LNCaP clone FGC (cell line): ENCODE data around the gene GOLGA8J.
"Not testable (repeated sequence)": the region's sequence is repeated elsewhere in the genome, so short reads cannot be mapped to it uniquely, and the experiment has no call there.

Experiments
- DNase-seq: peaks from one replicate; pipeline ENCODE4 v3.0.0-alpha.2; 2011; ENCODE audit warnings: low read depth
- H3K4me3 ChIP-seq: 2 replicates; pipeline ENCODE4 v1.5.1; 2011; ENCODE audit warnings: mild to moderate bottlenecking, low read depth, low read length, control low read depth
- TF ChIP-seq, protein P1 (sequence below): IDR thresholded peaks from 2 replicates; pipeline ENCODE4 v1.5.1; 2012; ENCODE audit warnings: mild to moderate bottlenecking; ENCODE audit not compliant: control insufficient read depth, insufficient read depth; ENCODE audit errors: extremely low read depth

Gene GOLGA8J

GRCh38 chr15:30062881-30063280 is 19.9 kb upstream of the GOLGA8J start:
- TF ChIP-seq, protein P1, sequence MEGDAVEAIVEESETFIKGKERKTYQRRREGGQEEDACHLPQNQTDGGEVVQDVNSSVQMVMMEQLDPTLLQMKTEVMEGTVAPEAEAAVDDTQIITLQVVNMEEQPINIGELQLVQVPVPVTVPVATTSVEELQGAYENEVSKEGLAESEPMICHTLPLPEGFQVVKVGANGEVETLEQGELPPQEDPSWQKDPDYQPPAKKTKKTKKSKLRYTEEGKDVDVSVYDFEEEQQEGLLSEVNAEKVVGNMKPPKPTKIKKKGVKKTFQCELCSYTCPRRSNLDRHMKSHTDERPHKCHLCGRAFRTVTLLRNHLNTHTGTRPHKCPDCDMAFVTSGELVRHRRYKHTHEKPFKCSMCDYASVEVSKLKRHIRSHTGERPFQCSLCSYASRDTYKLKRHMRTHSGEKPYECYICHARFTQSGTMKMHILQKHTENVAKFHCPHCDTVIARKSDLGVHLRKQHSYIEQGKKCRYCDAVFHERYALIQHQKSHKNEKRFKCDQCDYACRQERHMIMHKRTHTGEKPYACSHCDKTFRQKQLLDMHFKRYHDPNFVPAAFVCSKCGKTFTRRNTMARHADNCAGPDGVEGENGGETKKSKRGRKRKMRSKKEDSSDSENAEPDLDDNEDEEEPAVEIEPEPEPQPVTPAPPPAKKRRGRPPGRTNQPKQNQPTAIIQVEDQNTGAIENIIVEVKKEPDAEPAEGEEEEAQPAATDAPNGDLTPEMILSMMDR = no peak
- DNase-seq = no peak
- no peak overlapping the region for H3K4me3 ChIP-seq

DNA sequence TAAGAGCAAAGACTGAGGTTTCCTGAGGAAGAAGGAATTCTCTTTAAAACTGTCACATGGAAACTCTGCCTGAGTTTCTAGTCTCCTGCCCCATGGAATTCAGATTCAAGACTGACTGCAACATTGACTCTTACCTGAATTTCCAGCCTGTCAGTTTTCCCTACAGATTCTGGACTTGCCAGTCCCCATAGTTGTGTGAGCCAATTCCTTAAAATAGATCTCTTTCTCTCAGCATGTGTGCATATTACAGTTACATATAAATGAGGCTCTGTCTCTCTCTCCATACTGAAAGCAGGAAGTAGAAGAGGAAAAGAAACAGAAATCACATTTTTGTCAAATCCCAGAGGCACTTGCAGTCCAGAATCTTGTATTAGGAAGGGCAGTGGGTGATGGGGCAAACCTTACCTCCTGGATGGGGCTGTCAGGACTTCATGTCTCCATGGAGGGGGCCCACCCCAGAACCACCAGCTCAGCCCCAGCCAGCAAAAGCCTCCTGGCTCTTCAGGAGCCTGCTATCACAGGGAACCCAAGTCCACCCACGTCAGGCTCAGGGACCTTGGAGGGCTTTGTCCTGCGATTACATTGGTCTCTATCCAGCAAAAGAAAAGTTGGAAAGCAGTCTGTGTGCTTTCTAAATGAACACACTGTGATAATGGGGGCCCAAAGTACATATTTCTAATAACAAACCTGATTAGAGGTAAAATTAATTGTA is 18.8 kb upstream of the GOLGA8J start:
- no peak for DNase-seq
- H3K4me3 ChIP-seq = no peak overlapping the region
- TF ChIP-seq, protein P1 = no peak

DNA sequence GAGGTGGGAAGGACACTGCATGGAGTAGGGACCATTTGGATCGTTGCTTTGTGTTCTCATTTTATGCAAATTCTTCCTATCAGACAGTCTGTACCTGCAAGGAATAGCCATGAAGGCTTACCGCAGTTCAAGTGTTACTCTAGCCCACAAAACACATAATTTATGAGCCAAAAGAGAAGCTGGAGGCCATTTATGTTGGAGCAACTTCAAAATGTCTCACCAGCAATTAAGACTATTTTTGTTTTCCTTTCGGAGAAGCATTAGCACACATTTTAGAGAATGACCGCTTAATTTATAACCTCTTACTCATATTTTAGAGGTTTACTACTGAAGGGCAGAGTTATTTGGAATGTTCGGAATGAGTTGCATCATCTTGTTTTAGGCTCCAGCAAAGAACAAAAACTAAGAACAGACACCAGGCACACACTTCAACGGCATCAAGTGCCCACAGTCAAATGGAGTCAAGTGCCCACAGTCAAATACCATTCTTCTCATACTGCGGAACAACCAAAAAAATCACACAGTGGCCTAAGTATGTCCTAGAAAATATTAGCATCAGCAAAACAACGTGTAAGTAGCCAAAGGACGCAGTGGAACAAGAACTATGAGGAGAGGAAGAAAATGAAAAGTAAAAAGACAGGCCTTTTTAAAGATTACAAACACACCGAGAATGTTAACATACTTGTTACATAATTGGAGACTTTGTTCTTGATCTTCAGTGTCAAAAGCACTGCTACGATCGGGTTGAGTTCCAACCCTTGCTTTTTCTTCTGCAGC is 17.5 kb upstream of the GOLGA8J start:
- no peak for DNase-seq
- H3K4me3 ChIP-seq = no peak overlapping the region
- TF ChIP-seq, protein P1 = no peak

GRCh38 chr15:30068326-30068725 is 14.4 kb upstream of the GOLGA8J start:
- TF ChIP-seq, protein P1 = no peak

DNA sequence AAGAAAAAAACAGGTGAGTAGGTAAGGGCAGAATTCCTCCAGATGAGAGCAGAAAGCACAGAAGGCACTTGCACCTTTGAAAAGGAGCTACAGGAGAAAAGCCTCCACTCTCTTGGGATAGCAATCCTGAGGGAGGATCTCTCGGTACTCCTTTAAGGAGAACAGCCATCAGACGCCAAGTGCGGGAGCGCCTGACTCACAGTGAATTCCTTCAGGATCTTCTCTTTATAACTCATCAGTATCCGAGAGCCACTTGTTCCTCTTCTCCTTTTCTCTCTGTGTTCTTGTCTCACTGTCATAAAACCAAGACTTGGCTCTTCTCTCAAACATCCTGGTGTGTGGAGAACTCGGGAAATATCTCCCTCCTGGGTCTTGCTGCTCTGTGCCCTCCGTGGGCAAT is 10.1 kb upstream of the GOLGA8J start:
- DNase-seq = no peak
- no peak overlapping the region for H3K4me3 ChIP-seq
- TF ChIP-seq, protein P1 = no peak

More at GRCh38 chr15:30068326-30068725, 14.4 kb upstream of the GOLGA8J start:
- DNase-seq = no peak
- H3K4me3 ChIP-seq = no peak overlapping the region

- TF ChIP-seq, protein P1 = no peak
- H3K4me3 ChIP-seq = no peak overlapping the region
- no peak for DNase-seq
Observed at GRCh38 chr15:30073915-30074314, 8.8 kb upstream of the GOLGA8J start.

DNA sequence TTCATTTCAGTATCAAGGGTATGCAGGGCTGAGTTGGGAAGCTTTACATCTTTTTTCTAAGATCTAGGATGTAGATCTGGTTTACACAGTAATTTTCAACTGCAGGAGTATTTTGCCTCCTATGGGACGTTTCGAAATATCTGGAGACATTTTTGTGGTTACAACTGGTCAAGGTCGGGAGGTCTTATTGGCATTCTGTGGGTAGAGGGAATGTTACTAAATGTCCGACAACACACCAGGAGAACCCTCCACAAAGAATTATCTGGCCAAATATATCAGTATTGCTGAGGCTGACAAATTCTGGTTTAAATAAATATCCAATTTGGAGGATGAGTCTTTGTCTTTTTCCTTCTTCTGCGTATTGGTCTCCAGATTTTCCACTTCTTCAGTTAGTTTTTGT is 1.9 kb upstream of the GOLGA8J start:
- not testable (repeated sequence) for H3K4me3 ChIP-seq, DNase-seq

DNA sequence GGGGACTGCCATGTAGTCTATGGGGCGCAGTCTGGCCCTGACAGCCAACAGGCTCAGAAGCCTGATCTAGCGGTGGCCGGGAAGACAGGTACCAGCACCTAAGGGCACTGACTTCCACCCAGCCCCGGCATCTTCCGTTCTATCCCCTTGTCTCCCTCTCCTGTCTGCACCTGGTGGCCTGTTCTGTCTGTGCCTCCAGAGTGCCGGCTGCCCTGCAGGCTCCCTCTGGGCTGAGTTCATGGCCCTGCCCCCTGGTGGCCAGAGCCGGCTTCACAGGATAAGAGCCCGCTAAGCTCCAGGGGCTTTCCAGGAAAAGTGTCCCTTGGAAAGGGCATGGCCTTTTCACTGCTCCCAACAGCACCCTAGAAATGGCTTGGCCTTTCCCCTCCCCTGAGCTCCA is 15.1 kb downstream of the GOLGA8J start:
- not testable (repeated sequence) for H3K4me3 ChIP-seq, DNase-seq

GRCh38 chr15:30102890-30103289 is 20.1 kb downstream of the GOLGA8J start:
- not testable (repeated sequence) for H3K4me3 ChIP-seq, DNase-seq

GRCh38 chr15:30103941-30104507 is 21.3 kb downstream of the GOLGA8J start:
- H3K4me3 ChIP-seq = not testable (repeated sequence)

DNA sequence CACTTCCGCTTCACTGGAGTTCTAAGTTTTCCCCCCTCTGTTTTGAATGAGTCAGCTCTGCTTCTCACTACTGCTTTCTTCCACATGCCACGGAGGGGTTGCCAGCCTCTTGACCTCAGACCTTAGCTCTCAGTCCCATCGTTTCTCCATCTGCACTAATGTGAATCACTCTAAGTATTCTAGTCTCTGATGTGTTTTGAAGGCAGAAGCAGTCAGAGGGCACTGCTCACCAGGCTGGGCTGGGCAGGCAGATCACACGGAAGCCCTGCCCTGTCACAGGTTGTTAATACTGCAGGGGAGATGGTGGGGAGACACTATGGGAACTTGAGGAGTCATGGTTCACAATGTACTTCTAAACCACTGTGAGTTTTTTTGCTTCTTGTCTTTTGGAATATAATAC is 27.8 kb downstream of the GOLGA8J start:
- not testable (repeated sequence) for DNase-seq

More at GRCh38 chr15:30103941-30104507, 21.3 kb downstream of the GOLGA8J start:
- DNase-seq = not testable (repeated sequence)

More for the DNA sequence above, 27.8 kb downstream of the GOLGA8J start:
- H3K4me3 ChIP-seq = not testable (repeated sequence)
